GM19372 (cell line): ENCODE measurements around the gene SCP2.

Experiments used
- ATAC-seq: cut with Tn5 transposase; IDR thresholded peaks from one replicate; pipeline ENCODE4 v1.9.1; 2021; ENCODE audit warnings: mild to moderate bottlenecking, low read depth, moderate library complexity; ENCODE audit not compliant: unreplicated experiment

SCP2 gene

GRCh38 chr1:53092659-53093450 is 165.8 kb downstream of the SCP2 start:
- no peak for ATAC-seq

- ATAC-seq: no peak
Observed at GRCh38 chr1:53093451-53093754, 166.3 kb downstream of the SCP2 start.

- no peak for ATAC-seq
Observed at GRCh38 chr1:53093778-53094532, 166.9 kb downstream of the SCP2 start.

GRCh38 chr1:53094533-53094919 is 167.4 kb downstream of the SCP2 start:
- no peak for ATAC-seq
